GM18519 (cell line): ENCODE results near the gene SBF2.

ENCODE experiments used
- ATAC-seq: cut with Tn5 transposase; IDR thresholded peaks from one replicate; pipeline ENCODE4 v1.9.1; 2021; ENCODE audit warnings: mild to moderate bottlenecking, moderate library complexity; ENCODE audit not compliant: unreplicated experiment, low FRiP score

The SBF2 gene

DNA sequence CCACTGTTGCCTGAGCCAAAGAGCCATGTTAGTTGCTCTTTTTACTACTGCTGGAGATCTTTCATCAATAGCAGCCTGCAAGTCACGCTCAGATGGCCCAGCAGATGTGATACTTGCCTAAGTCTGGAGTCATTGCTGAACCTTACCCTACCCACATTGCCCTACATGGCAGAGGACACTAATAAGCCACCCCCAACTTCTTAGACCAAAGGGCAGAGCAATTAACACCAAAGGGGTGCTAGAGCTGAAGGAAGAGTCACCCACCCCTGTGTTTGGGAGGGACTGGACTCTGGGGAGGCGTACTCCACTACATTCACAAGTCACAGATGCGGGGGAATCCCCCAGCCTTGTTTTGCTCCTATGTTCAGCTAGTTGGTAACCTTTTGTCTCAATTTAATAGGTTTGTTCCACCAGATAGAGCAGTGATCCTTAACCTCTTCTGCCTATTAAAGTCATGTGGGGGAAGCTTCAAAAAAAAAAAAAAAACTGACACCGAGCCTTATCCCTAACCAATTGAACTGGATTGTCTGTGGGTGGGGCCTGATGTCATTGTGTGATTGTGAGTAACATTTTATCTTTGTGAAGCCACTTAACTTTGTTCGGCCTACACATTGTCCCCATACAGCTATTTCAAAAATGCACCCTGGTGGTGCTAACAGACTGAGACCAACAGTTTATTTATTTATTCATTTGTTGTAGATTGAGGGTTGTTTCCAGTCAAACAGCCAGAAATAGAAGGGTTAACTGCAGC lies 23.9 kb upstream of the SBF2 start:
- ATAC-seq: peak; percentile 45

DNA sequence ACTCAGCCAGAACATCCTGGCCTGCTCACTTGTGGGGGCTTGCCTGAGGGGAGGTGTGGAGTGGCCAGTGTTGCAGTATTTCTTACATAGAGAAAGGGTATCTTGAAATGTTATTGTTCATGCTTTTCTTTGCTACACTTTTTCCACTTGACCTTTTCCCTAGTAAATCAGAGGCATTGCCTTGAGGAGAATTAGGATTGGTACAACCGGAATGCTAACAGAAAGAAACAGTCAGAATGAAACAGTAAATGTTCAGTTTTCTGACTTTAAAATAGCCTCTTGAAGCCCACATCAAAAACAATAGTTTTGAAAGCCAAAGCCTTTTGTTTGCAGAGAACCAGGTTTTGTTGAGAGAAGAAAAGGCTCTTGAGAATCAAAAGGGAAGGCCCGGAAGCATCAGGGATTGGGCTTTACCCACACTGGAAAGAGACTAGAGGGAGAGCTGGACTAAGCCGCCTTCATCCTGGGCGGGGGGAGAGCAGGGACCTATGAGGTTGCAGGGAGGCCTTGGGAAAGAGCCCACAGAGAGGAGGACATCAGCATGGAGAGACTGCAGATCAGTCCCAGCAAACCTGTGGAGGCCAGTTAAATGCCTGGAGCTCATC lies 23.2 kb upstream of the SBF2 start:
- ATAC-seq: no peak

DNA sequence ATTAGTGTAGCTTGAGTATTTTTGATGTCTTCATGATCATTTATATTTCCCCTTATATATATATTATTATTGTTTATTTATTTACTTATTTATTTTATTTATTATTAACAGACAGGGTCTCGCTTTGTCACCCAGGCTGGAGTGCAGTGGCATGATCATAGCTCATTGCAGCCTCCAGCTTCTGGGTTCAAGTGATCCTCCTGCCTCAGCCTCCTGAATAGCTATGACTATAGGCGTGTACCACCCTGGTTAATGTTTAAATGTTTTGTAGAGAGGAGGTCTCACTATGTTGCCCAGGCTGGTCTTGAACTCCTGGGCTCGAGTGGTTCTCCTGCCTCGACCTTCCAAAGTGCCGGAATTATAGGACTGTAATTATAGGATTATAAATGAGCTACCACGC lies 21.1 kb upstream of the SBF2 start:
- no peak for ATAC-seq

DNA sequence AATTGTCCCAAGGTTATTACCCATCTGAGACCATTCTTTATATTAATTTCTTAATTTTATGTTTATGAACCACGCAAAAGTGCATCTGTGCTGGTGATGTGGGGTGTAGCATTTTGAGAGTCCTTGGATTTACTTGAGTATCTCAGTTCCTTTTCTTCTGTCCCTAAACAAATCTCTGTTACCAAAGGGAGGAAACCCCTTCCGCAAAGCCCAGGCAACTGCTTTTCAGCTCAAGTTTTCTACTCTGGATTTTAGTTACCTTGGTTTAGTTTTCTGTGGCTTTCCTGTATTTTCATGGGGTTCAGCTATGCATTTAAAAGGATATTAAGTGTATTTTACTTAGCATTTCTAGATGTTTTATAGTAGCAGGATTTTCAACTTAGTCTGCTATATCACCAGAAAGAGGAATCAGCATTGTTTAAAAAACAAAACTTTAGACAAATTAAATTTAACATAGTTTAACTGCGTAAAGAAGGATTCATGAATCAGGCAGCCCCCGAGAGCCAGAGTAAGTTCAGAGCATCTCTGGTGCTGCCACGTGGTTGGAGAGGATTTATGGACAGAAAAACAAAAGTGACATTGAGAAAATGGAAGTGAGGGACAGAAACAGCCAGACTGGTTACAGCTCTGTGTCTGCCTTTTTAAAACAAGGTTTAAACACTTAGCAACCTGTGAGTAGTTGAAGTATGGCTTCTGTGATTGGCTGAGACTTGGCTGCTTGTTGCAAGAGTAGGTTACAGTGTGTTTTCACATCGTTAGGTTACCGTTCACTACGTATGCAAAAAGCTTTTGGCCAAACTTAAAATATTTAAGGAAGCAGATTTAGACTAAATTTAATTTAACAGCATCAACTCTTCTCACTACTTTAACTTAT lies 20.4 kb upstream of the SBF2 start:
- peak; percentile 65 for ATAC-seq

DNA sequence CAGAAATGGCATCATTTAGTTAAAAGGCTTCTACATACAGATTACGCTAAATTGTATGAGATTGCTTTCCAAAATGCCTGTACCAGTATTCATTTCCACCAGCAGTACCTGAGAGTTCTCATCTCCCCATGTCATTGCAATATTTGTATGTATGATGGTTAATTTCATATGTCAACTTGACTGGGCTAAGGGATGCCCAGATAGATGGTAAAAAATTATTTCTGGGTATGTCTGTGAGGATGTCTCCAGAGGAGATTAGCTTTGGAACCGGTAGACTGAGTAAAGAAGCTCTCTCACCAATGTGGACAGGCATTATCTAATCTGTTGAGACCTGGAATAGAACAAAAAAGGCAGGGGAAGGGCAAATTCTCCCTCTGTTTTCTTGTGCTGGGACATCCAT lies 17.8 kb upstream of the SBF2 start:
- ATAC-seq: no peak

DNA sequence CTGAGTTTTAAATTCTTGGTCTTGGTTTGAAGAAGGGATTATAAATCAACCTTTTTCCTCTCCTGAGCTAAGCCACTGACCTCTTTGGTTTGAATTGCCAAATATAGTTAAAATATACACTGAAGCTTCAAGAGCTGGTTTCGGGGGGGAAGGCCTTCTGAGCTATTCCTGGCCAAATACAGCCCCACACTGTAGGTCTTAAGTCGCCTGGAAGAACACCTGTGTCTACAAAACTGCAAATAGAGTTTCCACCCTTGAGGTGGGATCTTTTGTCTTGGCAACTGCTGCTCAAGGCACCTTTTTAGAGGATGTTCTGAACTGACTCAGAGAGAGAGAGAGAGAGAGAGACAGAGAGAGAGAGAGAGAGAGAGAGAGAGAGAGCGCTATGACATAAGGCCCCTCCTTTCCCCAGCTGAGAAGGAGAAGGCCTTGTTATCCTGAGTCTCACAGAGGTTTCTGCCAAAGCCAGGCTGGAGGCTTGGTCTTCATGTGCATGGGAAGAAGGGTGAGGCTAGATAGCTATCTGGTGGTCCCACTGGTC lies 16.4 kb upstream of the SBF2 start:
- no peak for ATAC-seq

DNA sequence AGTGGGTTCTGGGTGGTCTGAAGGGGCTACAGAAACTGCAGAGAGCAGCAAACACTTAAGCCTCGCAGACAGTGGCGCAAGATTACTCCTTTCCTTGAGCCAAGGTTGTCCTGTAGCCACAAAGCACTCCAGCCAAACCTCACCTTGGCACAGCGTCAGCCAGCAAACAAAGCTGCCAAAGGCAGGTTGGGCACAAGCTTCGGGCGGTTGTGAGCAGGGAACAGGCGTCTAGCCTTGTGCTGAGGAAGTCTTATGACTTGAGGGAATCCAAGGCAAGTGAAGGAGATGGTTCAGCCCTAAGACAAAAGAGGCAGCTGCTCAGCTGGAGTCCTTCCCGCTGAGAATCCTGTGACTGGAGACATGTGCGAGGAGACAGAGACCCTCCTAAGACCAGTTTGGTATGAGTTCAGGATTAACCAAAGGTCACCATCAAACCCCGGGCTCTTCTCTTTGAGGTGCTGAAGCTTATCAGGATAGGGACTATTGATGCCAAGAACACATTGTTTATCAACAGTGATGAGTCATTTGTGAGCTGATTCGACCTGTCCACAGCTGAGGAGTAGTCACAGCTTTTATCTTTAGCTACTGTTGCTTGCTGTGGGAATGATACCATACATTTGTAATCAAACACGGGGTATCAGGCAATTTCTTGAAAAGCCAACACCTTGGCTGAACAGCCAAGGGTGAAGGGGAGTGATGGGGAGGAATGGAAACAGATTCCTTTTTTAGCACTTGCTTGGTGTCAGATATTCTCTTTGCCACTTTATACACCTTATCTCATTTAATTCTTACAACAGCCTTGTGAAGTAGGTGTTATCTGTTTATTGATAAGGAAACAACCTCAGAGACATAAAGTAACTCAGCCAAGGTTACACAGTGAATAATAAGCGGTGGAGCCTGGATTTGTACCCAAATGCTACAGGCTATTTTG lies 15.4 kb upstream of the SBF2 start:
- ATAC-seq: no peak

DNA sequence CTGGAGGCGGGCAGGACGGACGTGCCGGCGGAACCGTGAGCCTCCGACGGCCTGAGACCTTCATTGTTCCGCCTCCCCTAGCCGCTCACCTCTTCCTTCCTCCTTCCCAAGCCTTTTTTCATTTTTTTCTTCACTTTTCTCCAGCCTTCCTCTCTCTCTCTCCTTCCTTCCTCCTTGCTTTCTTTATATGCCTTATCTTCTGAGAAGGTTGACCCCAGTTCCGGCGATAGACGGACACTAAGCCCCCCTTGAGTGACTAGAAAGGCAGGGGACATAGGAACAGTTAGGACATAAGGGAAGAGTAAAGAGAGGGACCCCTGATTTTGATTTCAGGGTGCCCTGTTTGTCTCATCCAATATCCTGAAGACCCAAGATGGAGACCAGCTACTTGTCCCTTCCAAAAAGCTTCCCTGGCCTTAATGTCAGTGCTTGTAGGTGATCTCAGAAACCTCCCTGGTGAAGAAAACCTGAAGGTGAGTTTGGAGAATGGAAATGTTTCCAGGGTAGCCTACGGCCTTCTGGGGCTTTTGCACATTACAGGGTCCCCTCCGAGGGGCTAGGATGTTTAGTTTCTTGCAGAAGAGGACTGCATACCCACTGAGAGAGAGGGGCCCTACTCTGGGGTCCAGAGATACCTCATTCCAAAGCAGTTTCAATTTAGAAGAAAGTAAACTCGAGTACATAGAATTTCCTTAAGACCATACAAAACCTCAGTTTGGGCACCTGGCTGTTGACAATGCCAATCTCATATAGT lies 14.4 kb upstream of the SBF2 start:
- no peak for ATAC-seq

DNA sequence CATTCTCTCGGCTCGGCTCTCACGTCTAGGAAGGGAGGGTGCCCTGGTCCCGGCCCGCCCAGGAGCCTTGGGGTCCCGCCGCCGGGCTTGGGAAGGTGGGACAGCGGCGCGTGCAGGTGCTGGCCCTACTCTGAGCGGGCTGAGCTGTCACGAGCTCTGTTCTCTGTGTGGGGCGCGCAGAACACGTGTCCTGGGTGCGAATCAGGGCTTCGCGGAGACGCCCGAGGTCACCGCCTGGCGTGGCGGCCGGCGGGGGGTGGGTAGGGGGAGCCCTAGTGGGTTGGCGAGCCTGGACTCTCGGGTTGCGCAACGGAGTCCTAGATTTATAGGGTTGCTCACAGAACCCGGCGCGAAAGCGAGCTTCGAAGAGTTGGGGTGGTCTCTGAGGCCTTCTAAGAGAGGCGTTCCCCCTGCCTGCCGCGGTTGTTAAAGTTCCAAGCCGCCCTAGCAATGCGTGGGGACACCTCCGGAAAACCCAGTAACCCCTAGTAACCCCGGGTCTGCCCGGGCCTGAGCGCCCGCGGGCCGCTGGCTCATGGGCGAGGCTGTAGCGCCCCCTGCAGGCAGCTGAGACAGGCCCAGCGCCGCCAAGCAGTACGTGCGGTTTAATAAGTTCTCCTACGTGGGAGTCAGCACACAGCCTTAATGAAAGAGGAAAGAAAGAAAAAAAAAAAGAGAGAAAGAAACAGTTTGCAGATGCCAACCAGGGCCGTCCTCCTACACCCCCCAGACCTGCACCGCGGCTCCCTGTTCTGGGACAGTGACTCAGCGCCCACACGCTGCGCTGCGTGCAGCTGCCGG lies 13.6 kb upstream of the SBF2 start:
- ATAC-seq: peak; percentile 43

DNA sequence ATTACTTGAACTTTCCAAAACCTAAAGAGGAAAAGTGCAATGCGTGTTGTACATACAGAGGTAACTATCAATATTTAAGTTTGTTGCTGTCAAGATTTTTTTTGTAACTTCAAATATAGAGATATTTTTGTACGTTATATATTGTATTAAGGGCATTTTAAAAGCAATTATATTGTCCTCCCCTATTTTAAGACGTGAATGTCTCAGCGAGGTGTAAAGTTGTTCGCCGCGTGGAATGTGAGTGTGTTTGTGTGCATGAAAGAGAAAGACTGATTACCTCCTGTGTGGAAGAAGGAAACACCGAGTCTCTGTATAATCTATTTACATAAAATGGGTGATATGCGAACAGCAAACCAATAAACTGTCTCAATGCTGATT lies 13.0 kb upstream of the SBF2 start:
- ATAC-seq: no peak

DNA sequence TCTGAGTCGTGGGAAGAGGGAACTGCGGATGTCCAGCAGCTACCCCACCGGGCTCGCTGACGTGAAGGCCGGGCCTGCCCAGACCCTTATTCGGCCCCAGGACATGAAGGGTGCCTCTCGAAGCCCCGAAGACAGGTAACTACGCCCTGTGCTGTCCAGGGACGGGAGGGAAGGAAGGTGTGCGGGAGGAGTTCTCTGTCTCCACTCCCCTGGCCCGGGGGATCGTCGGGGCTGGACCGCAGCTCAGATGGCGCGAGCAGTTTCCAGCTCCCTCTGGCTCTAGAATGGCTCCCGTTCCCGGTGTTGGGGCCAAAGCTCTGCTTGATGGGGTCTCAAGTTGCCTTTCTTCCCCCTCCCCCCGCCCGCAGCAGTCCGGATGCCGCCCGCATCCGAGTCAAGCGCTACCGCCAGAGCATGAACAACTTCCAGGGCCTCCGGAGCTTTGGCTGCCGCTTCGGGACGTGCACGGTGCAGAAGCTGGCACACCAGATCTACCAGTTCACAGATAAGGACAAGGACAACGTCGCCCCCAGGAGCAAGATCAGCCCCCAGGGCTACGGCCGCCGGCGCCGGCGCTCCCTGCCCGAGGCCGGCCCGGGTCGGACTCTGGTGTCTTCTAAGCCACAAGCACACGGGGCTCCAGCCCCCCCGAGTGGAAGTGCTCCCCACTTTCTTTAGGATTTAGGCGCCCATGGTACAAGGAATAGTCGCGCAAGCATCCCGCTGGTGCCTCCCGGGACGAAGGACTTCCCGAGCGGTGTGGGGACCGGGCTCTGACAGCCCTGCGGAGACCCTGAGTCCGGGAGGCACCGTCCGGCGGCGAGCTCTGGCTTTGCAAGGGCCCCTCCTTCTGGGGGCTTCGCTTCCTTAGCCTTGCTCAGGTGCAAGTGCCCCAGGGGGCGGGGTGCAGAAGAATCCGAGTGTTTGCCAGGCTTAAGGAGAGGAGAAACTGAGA lies 12.2 kb upstream of the SBF2 start:
- no peak for ATAC-seq

DNA sequence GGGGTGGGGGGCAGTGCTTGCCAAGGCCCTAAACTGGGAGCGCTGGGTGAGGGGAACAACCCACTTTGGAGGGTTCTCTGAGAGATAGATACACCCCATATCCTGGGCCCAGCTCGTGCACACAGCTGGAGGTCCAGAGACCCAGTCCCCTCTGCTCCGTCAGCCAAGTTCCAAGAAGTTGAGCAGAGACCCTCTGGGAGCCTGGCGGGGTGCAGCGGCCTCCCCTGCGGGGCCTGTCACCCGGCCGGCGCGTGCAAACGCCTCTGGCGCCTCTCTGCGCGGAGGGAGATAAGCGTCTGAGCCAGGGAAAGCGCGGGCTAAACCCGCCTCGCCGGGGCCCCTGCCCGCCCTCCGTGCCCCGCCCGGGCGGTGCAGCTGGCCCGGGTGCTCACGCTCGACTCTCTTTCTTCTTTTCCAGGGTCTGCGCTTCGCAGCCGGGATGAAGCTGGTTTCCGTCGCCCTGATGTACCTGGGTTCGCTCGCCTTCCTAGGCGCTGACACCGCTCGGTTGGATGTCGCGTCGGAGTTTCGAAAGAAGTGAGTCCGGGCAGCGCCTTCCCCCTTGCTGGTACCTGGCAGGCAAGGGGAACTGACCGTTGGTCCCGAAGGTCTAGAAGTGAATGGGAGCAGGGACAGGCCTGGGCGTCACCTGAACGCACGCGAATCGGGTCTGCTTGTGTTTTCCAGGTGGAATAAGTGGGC lies 11.4 kb upstream of the SBF2 start:
- ATAC-seq: no peak

DNA sequence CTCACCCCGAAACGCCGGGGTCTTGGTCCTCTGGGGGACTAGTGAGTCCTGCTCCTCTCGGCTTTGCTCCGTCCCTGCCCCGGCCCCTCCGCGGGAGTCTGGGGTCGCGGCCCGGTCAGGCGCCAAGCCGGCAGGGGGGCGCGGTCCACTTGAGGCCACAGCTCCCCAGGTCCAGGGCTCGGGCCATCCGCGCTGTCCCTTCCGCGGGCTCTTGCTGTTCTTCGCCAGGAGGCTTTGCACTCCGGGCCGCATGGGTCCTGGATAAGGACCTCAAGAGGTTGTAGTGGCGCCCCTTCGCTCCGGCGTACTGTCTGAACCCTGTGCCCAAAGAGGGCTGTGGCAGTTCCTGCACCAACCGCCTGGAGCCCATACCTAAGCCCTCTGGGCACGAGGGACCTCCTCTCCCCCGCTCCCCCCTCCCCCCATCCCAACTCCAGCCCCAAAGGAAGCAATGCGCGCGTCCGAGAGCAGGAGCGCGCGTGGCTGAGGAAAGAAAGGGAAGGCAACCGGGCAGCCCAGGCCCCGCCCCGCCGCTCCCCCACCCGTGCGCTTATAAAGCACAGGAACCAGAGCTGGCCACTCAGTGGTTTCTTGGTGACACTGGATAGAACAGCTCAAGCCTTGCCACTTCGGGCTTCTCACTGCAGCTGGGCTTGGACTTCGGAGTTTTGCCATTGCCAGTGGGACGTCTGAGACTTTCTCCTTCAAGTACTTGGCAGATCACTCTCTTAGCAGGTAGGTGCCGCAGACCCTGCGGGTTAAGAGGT lies 10.7 kb upstream of the SBF2 start, which contains the start of gene ADM:
ADM (plus strand) TSS at position 579 of the 767 bp plus-strand sequence. CDS start 628 bp downstream, outside the sequence.
- no peak for ATAC-seq

DNA sequence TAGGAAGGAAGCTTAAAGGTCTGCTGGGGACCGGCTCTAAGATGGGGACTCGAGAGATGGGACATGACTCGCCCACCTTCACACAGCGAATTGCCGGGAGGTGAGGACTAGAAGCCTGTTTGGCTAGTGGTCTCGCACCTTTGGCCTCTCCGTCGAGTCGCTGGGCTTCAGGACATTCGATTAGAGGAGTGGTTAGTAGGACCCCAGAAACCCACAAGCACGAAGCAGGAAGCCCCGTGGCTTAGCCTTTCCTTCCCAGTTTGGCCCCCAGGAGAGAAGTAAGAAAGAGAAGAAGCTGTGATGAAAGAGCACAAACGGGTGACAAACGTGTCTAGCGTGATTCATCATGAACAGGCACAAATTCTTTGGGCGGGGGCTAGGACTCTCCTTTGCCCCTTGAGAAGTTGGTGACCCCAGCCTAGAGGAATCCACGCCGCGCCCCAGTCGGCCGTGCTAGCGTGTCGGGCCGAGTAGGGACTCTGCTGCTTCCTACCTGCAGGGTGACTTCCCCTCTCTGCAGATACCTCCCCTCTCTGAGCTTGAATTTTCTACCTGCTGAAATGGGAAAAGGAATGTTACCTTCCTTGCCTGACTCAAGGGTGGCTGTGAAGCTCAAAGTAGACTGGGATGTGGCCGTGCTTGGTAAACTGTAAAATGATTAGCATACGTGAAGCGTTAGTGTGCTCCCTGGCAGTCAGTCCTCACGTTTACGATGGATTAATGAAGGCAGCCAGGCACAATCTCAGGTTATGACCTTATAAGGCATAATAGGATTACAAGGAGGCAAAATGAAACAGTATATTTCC lies 9.7 kb upstream of the SBF2 start:
- ATAC-seq: no peak
